ENCODE results near the gene GUCY1A2. TPM values are rescaled to one million over a fixed set of nuclear protein-coding genes. Genes with fewer than 3 reads are reported as not detected.
A peak's percentile ranks its signal among the peaks of the same experiment; 100 is the strongest.

The GUCY1A2 gene
- total and polyA plus RNA-seq, 2 experiments from 2014 or later = 0.15 to 0.54 TPM

GRCh38 chr11:106986261-106986660 is 32.0 kb downstream of the GUCY1A2 start:
- Histone ChIP-seq H3K9ac (no peak overlapping the region), H3K27ac (peak overlapping the region; percentile 67), H3K36me3 (ENCODE audit: low read depth) (no peaks in the 10 kb centered on the region), H3K4me3 (no peak overlapping the region), H3K27me3 (replicated peaks; ENCODE audit: insufficient read depth) (no peaks in the 10 kb centered on the region), H4K20me1 (ENCODE audit: insufficient read depth) (no peaks in the 10 kb centered on the region), H3K79me2 (ENCODE audit: insufficient read depth) (no peaks in the 10 kb centered on the region), H3K4me2 (ENCODE audit: unreplicated experiment) (peak overlapping the region; percentile 45), H3K4me1 (ENCODE audit: insufficient read depth) (peaks cover 49% of the 10 kb centered on the region), H3K9me3 (ENCODE audit: low read depth) (no peaks in the 10 kb centered on the region), H3K9me2 (ENCODE audit: insufficient read depth) (no peaks in the 10 kb centered on the region), H3F3A (ENCODE audit: insufficient read depth) (peaks cover 45% of the 10 kb centered on the region), H2AFZ (no peak overlapping the region)
- WGBS, 2 experiments (ENCODE audit: low coverage in 1 of 2, low lambda C conversion rate in 2 of 2, missing lambda C conversion rate in 2 of 2) = 2 to 4% methylated on average over 3 of the region's 3 CpGs
- in situ Hi-C loops (cut with MboI) = no loop called here
- TF ChIP-seq EZH2 (IDR thresholded peaks at IDR 0.05; ENCODE audit: insufficient read depth, poor library complexity, severe bottlenecking) = no peak
- no peak for TF ChIP-seq EZH2phosphoT487 (IDR thresholded peaks at IDR 0.05; ENCODE audit: insufficient read depth, low read depth)
- DNase-seq = peak; percentile 92

GRCh38 chr11:106983991-106984390 is 34.3 kb downstream of the GUCY1A2 start:
- Histone ChIP-seq H3K4me3 (no peak overlapping the region), H4K20me1 (ENCODE audit: insufficient read depth) (no peaks in the 10 kb centered on the region), H3K27me3 (replicated peaks; ENCODE audit: insufficient read depth) (no peaks in the 10 kb centered on the region), H3F3A (ENCODE audit: insufficient read depth) (peaks cover 37% of the 10 kb centered on the region), H3K79me2 (ENCODE audit: insufficient read depth) (no peaks in the 10 kb centered on the region), H3K9ac (no peak overlapping the region), H3K36me3 (ENCODE audit: low read depth) (no peaks in the 10 kb centered on the region), H3K27ac (no peak overlapping the region), H3K9me2 (ENCODE audit: insufficient read depth) (no peaks in the 10 kb centered on the region), H2AFZ (no peak overlapping the region), H3K4me1 (ENCODE audit: insufficient read depth) (peaks cover 41% of the 10 kb centered on the region), H3K4me2 (ENCODE audit: unreplicated experiment) (no peak overlapping the region), H3K9me3 (ENCODE audit: low read depth) (no peaks in the 10 kb centered on the region)
- no peak for DNase-seq
- TF ChIP-seq EZH2phosphoT487 (IDR thresholded peaks at IDR 0.05; ENCODE audit: insufficient read depth, low read depth) (no peak), EZH2 (IDR thresholded peaks at IDR 0.05; ENCODE audit: insufficient read depth, poor library complexity, severe bottlenecking) (no peak)
- in situ Hi-C loops (cut with MboI) = no loop called here
- 30 to 45% methylated on average over 1 of the region's 1 CpG for WGBS, 2 experiments (ENCODE audit: low coverage in 1 of 2, low lambda C conversion rate in 2 of 2, missing lambda C conversion rate in 2 of 2)

GRCh38 chr11:106983261-106983660 is 35.0 kb downstream of the GUCY1A2 start:
- H3K4me1 ChIP-seq (ENCODE audit: insufficient read depth) = peaks cover 33% of the 10 kb centered on the region
- TF ChIP-seq EZH2phosphoT487 (IDR thresholded peaks at IDR 0.05; ENCODE audit: insufficient read depth, low read depth) (no peak), EZH2 (IDR thresholded peaks at IDR 0.05; ENCODE audit: insufficient read depth, poor library complexity, severe bottlenecking) (no peak)
- no peak for DNase-seq

GRCh38 chr11:106974831-106975230 is 43.4 kb downstream of the GUCY1A2 start:
- Histone ChIP-seq H3K36me3 (ENCODE audit: low read depth) (no peaks in the 10 kb centered on the region), H3K9ac (no peak overlapping the region), H2AFZ (no peak overlapping the region), H3K4me2 (ENCODE audit: unreplicated experiment) (no peak overlapping the region), H4K20me1 (ENCODE audit: insufficient read depth) (no peaks in the 10 kb centered on the region), H3K27ac (no peak overlapping the region), H3K9me2 (ENCODE audit: insufficient read depth) (no peaks in the 10 kb centered on the region), H3K9me3 (ENCODE audit: low read depth) (no peaks in the 10 kb centered on the region), H3K4me3 (no peak overlapping the region), H3F3A (ENCODE audit: insufficient read depth) (no peaks in the 10 kb centered on the region), H3K27me3 (replicated peaks; ENCODE audit: insufficient read depth) (no peaks in the 10 kb centered on the region), H3K79me2 (ENCODE audit: insufficient read depth) (no peaks in the 10 kb centered on the region), H3K4me1 (ENCODE audit: insufficient read depth) (0 out of 2 replicates have a peak, but pooled peaks cover 3% of the 10 kb centered on the region)
- TF ChIP-seq EZH2phosphoT487 (IDR thresholded peaks at IDR 0.05; ENCODE audit: insufficient read depth, low read depth) = no peak
- no peak for TF ChIP-seq EZH2 (IDR thresholded peaks at IDR 0.05; ENCODE audit: insufficient read depth, poor library complexity, severe bottlenecking)
- in situ Hi-C loops (cut with MboI) = no loop called here
- DNase-seq = peak; percentile 5

More at GRCh38 chr11:106983261-106983660, 35.0 kb downstream of the GUCY1A2 start:
- Histone ChIP-seq H3K27me3 (replicated peaks; ENCODE audit: insufficient read depth) (no peaks in the 10 kb centered on the region), H3K27ac (no peak overlapping the region), H3K9me2 (ENCODE audit: insufficient read depth) (no peaks in the 10 kb centered on the region), H3K9ac (no peak overlapping the region), H3K36me3 (ENCODE audit: low read depth) (no peaks in the 10 kb centered on the region), H3K9me3 (ENCODE audit: low read depth) (no peaks in the 10 kb centered on the region), H4K20me1 (ENCODE audit: insufficient read depth) (no peaks in the 10 kb centered on the region), H3K4me2 (ENCODE audit: unreplicated experiment) (no peak overlapping the region), H2AFZ (no peak overlapping the region), H3K4me3 (no peak overlapping the region), H3F3A (ENCODE audit: insufficient read depth) (peaks cover 30% of the 10 kb centered on the region), H3K79me2 (ENCODE audit: insufficient read depth) (no peaks in the 10 kb centered on the region)
- in situ Hi-C loops (cut with MboI) = no loop called here
- WGBS, 2 experiments (ENCODE audit: low coverage in 1 of 2, low lambda C conversion rate in 2 of 2, missing lambda C conversion rate in 2 of 2) = 45 to 54% methylated on average over 4 of the region's 4 CpGs

- in situ Hi-C loops (cut with MboI) = no loop called here
- Histone ChIP-seq H3K9me2 (ENCODE audit: insufficient read depth) (peaks cover 8% of the 10 kb centered on the region; the same call in 1 of the 2 replicates), H3K27me3 (replicated peaks; ENCODE audit: insufficient read depth) (no peaks in the 10 kb centered on the region)
Measured at GRCh38 chr11:106971864-106972263, 46.4 kb downstream of the GUCY1A2 start.

More at GRCh38 chr11:106971864-106972263, 46.4 kb downstream of the GUCY1A2 start:
- H2AFZ ChIP-seq = no peak overlapping the region
- no peaks in the 10 kb centered on the region for H3K36me3 ChIP-seq (ENCODE audit: low read depth)
- H3K9ac ChIP-seq = no peak overlapping the region
- no peak for DNase-seq
- H3K9me3 ChIP-seq (ENCODE audit: low read depth) = no peaks in the 10 kb centered on the region
- no peaks in the 10 kb centered on the region for H3K79me2 ChIP-seq (ENCODE audit: insufficient read depth)
- H3K27ac ChIP-seq = no peak overlapping the region
- peaks cover 7% of the 10 kb centered on the region; the same call in 1 of the 2 replicates for H3K4me1 ChIP-seq (ENCODE audit: insufficient read depth)
- no peak overlapping the region for H3K4me2 ChIP-seq (ENCODE audit: unreplicated experiment)
- no peak overlapping the region for H3K4me3 ChIP-seq
- no peaks in the 10 kb centered on the region for H4K20me1 ChIP-seq (ENCODE audit: insufficient read depth)
- H3F3A ChIP-seq (ENCODE audit: insufficient read depth) = no peaks in the 10 kb centered on the region
- TF ChIP-seq EZH2phosphoT487 (IDR thresholded peaks at IDR 0.05; ENCODE audit: insufficient read depth, low read depth) = no peak
- TF ChIP-seq EZH2 (IDR thresholded peaks at IDR 0.05; ENCODE audit: insufficient read depth, poor library complexity, severe bottlenecking) = no peak

All from GM23248 (cell line).